ENCODE data around the gene TMEM52. TPM values are rescaled to one million over a fixed set of nuclear protein-coding genes. Genes with fewer than 3 reads are reported as not detected.

The TMEM52 gene
- total RNA-seq, 2 donors from 2014 or later, result 0.52 TPM; not detected in 1

GRCh38 chr1:1928231-1929101, 9.4 kb upstream of the TMEM52 start:
- H3K9me3 ChIP-seq (ENCODE audit: control insufficient read depth, low read length, poor library complexity, severe bottlenecking), result no peaks in the 10 kb centered on the region
- no peak overlapping the region for H3K4me3 Mint-ChIP-seq
- H3K36me3 Mint-ChIP-seq (ENCODE audit: low read depth), result no peaks in the 10 kb centered on the region
- no peaks in the 10 kb centered on the region for H3K27me3 Mint-ChIP-seq
- H3K27ac Mint-ChIP-seq, result no peak overlapping the region
- ATAC-seq, result no peak
- DNase-seq, result no peak
- H3K4me1 Mint-ChIP-seq, result no peaks in the 10 kb centered on the region

GRCh38 chr1:1927751-1928150, 8.7 kb upstream of the TMEM52 start:
- ATAC-seq (no peak), DNase-seq (no peak)
- Mint-ChIP-seq H3K4me1 (no peaks in the 10 kb centered on the region), H3K4me3 (no peak overlapping the region), H3K36me3 (ENCODE audit: low read depth) (no peaks in the 10 kb centered on the region), H3K27me3 (no peaks in the 10 kb centered on the region), H3K27ac (no peak overlapping the region)
- H3K9me3 ChIP-seq (ENCODE audit: control insufficient read depth, low read length, poor library complexity, severe bottlenecking), result no peaks in the 10 kb centered on the region

- Mint-ChIP-seq H3K36me3 (ENCODE audit: low read depth) (no peaks in the 10 kb centered on the region), H3K4me3 (no peak overlapping the region), H3K4me1 (no peaks in the 10 kb centered on the region)
These were observed 8.0 kb upstream of the TMEM52 start for GRCh38 chr1:1926886-1927660.

GRCh38 chr1:1926346-1926811, 7.3 kb upstream of the TMEM52 start:
- Mint-ChIP-seq H3K27me3 (no peaks in the 10 kb centered on the region), H3K4me3 (no peak overlapping the region), H3K27ac (no peak overlapping the region), H3K36me3 (ENCODE audit: low read depth) (no peaks in the 10 kb centered on the region), H3K4me1 (no peaks in the 10 kb centered on the region)
- ATAC-seq, result no peak
- no peaks in the 10 kb centered on the region for H3K9me3 ChIP-seq (ENCODE audit: control insufficient read depth, low read length, poor library complexity, severe bottlenecking)
- peak in 1 of 3 donors; percentile 8 for DNase-seq

More at GRCh38 chr1:1926886-1927660, 8.0 kb upstream of the TMEM52 start:
- DNase-seq (no peak), ATAC-seq (no peak)
- H3K9me3 ChIP-seq (ENCODE audit: control insufficient read depth, low read length, poor library complexity, severe bottlenecking), result no peaks in the 10 kb centered on the region
- no peaks in the 10 kb centered on the region for H3K27me3 Mint-ChIP-seq
- no peak overlapping the region for H3K27ac Mint-ChIP-seq

GRCh38 chr1:1925437-1926345, 6.6 kb upstream of the TMEM52 start:
- H3K9me3 ChIP-seq (ENCODE audit: control insufficient read depth, low read length, poor library complexity, severe bottlenecking), result no peaks in the 10 kb centered on the region
- ATAC-seq, result no peak
- Mint-ChIP-seq H3K4me3 (no peak overlapping the region), H3K27ac (no peak overlapping the region), H3K4me1 (no peaks in the 10 kb centered on the region), H3K36me3 (ENCODE audit: low read depth) (no peaks in the 10 kb centered on the region), H3K27me3 (no peaks in the 10 kb centered on the region)
- peak in 1 of 3 donors; percentile 8 for DNase-seq

GRCh38 chr1:1924849-1925248, 5.8 kb upstream of the TMEM52 start:
- H3K4me3 Mint-ChIP-seq, result no peak overlapping the region
- H3K27ac Mint-ChIP-seq, result no peak overlapping the region
- ATAC-seq (no peak), DNase-seq (no peak)
- H3K36me3 Mint-ChIP-seq (ENCODE audit: low read depth), result no peaks in the 10 kb centered on the region
- H3K4me1 Mint-ChIP-seq, result no peaks in the 10 kb centered on the region
- no peaks in the 10 kb centered on the region for H3K9me3 ChIP-seq (ENCODE audit: control insufficient read depth, low read length, poor library complexity, severe bottlenecking)
- no peaks in the 10 kb centered on the region for H3K27me3 Mint-ChIP-seq

- peaks cover 3% of the 10 kb centered on the region for H3K4me1 Mint-ChIP-seq
- H3K27me3 Mint-ChIP-seq, result no peaks in the 10 kb centered on the region
- H3K36me3 Mint-ChIP-seq (ENCODE audit: low read depth), result no peaks in the 10 kb centered on the region
- ATAC-seq (no peak), DNase-seq (peak in 1 of 3 donors; percentile 9)
- no peak overlapping the region for H3K27ac Mint-ChIP-seq
- no peak overlapping the region for H3K4me3 Mint-ChIP-seq
- no peaks in the 10 kb centered on the region for H3K9me3 ChIP-seq (ENCODE audit: control insufficient read depth, low read length, poor library complexity, severe bottlenecking)
These were observed 5.3 kb upstream of the TMEM52 start for GRCh38 chr1:1924386-1924785.

- Mint-ChIP-seq H3K27me3 (no peaks in the 10 kb centered on the region), H3K4me1 (peaks cover 3% of the 10 kb centered on the region), H3K4me3 (no peak overlapping the region), H3K36me3 (ENCODE audit: low read depth) (no peaks in the 10 kb centered on the region), H3K27ac (no peak overlapping the region)
- DNase-seq, result no peak
- no peak for ATAC-seq
- H3K9me3 ChIP-seq (ENCODE audit: control insufficient read depth, low read length, poor library complexity, severe bottlenecking), result no peaks in the 10 kb centered on the region
These were observed 4.1 kb upstream of the TMEM52 start for GRCh38 chr1:1922956-1923833.

- H3K9me3 ChIP-seq (ENCODE audit: control insufficient read depth, low read length, poor library complexity, severe bottlenecking), result no peaks in the 10 kb centered on the region
- peaks cover 3% of the 10 kb centered on the region for H3K4me1 Mint-ChIP-seq
- no peak overlapping the region for H3K27ac Mint-ChIP-seq
- DNase-seq, result peak in 1 of 3 donors; percentile 11
- no peaks in the 10 kb centered on the region for H3K36me3 Mint-ChIP-seq (ENCODE audit: low read depth)
- no peak for ATAC-seq
- no peak overlapping the region for H3K4me3 Mint-ChIP-seq
- H3K27me3 Mint-ChIP-seq, result no peaks in the 10 kb centered on the region
These were observed 3.5 kb upstream of the TMEM52 start for GRCh38 chr1:1922702-1922955.

- ATAC-seq (no peak), DNase-seq (peak in 1 of 3 donors; percentile 8)
- no peaks in the 10 kb centered on the region for H3K36me3 Mint-ChIP-seq (ENCODE audit: low read depth)
- peaks cover 3% of the 10 kb centered on the region for H3K4me1 Mint-ChIP-seq
- H3K4me3 Mint-ChIP-seq, result no peak overlapping the region
- no peaks in the 10 kb centered on the region for H3K27me3 Mint-ChIP-seq
- no peak overlapping the region for H3K27ac Mint-ChIP-seq
- H3K9me3 ChIP-seq (ENCODE audit: control insufficient read depth, low read length, poor library complexity, severe bottlenecking), result no peaks in the 10 kb centered on the region
These were observed 3.0 kb upstream of the TMEM52 start for GRCh38 chr1:1921901-1922701.

- peaks cover 3% of the 10 kb centered on the region for H3K4me1 Mint-ChIP-seq
- H3K4me3 Mint-ChIP-seq, result no peak overlapping the region
- no peaks in the 10 kb centered on the region for H3K36me3 Mint-ChIP-seq (ENCODE audit: low read depth)
- no peaks in the 10 kb centered on the region for H3K9me3 ChIP-seq (ENCODE audit: control insufficient read depth, low read length, poor library complexity, severe bottlenecking)
- H3K27me3 Mint-ChIP-seq, result no peaks in the 10 kb centered on the region
- no peak overlapping the region for H3K27ac Mint-ChIP-seq
- no peak for ATAC-seq
- peak in 1 of 3 donors; percentile 9 for DNase-seq
These were observed 2.4 kb upstream of the TMEM52 start for GRCh38 chr1:1921459-1921862.
